Measurements from ENCODE around the gene MLIP. TPM values are rescaled to one million over a fixed set of nuclear protein-coding genes. Genes with fewer than 3 reads are reported as not detected.

The MLIP gene
- total and polyA plus RNA-seq, 4 experiments from 2014 or later = not detected

DNA sequence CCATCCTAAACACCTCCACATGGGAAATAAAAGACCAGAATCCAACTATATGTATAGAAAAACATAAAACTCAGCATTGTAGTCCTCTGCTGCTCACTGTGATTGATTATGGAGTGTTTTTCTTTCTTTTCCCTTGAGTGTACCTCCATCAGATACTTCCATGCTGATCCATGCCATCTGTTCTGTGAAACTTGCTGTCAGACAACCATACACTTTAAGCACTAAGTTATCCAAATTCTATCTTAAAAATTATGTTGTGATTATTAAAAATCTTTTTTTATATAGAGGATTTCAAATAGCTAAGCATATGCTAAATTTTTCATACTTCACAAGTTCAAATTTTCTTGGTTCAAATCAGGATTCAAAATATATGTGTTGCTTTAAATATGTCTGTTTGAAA is 105.1 kb downstream of the MLIP start:
- Mint-ChIP-seq H3K27me3 (no peaks in the 10 kb centered on the region), H3K27ac (peak overlapping the region in 1 of 7 donors; percentile 84)

DNA sequence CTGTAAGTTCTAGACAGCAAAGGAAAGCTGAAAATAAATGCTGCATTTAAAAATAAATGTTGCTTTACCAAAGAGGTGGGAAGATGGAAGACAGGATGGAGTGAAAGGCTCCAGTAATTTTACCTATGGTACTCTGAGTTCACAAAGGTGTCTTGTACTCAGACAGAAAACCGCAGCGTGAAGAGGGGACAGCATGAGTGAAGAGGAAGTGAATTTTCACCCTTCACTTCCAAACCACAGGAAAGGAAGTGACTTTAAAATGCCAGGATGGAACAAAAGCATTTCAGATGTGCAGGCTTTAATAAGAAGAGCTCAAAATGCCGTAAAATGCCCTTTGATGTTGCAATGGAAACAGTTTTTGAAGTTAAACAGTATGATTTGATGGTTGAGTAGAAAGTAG is 105.8 kb downstream of the MLIP start:
- Histone ChIP-seq H3K4me1 (ENCODE audit: insufficient read depth, low read length) (no peaks in the 10 kb centered on the region), H3K4me3 (ENCODE audit: low read length in 2 of 2) (no peak overlapping the region), H3K27ac (ENCODE audit: low read depth, low read length) (no peak overlapping the region), H3K36me3 (ENCODE audit: insufficient read depth, low read length) (no peaks in the 10 kb centered on the region), H3K27me3 (ENCODE audit: insufficient read depth, low read length) (no peaks in the 10 kb centered on the region), H3K9me3 (ENCODE audit: control insufficient read depth in 1 of 2, low read length in 2 of 2) (no peaks in the 10 kb centered on the region)
- ChIA-PET CTCF (ENCODE audit: partially characterized antibody) (no interaction called here), POLR2A (ENCODE audit: partially characterized antibody) (no interaction called here)
- Mint-ChIP-seq H3K9me3 (peaks cover 0 to 6% (median 0%) of the 10 kb centered on the region in 8 donors), H3K27ac (no peak overlapping the region), H3K36me3 (no peaks in the 10 kb centered on the region), H3K4me3 (no peak overlapping the region), H3K4me1 (no peaks in the 10 kb centered on the region), H3K27me3 (no peaks in the 10 kb centered on the region)
- no peak for DNase-seq
- intact Hi-C loops (cut with micrococcal nuclease) = no loop called here

More for the DNA sequence above, 105.1 kb downstream of the MLIP start:
- Histone ChIP-seq H3K4me1 (ENCODE audit: insufficient read depth, low read length) (no peaks in the 10 kb centered on the region), H3K27ac (ENCODE audit: low read depth, low read length) (no peak overlapping the region), H3K9me3 (ENCODE audit: control insufficient read depth in 1 of 2, low read length in 2 of 2) (no peaks in the 10 kb centered on the region), H3K27me3 (ENCODE audit: insufficient read depth, low read length) (no peaks in the 10 kb centered on the region), H3K4me3 (ENCODE audit: low read length in 2 of 2) (no peak overlapping the region), H3K36me3 (ENCODE audit: insufficient read depth, low read length) (no peaks in the 10 kb centered on the region)
- CTCF ChIA-PET (ENCODE audit: partially characterized antibody) = no interaction called here
- POLR2A ChIA-PET (ENCODE audit: partially characterized antibody) = no interaction called here
- Mint-ChIP-seq H3K9me3 (peaks cover 0 to 6% (median 0%) of the 10 kb centered on the region in 8 donors), H3K4me1 (no peaks in the 10 kb centered on the region), H3K36me3 (no peaks in the 10 kb centered on the region), H3K4me3 (no peak overlapping the region)
- DNase-seq = no peak
- intact Hi-C loops (cut with micrococcal nuclease) = no loop called here

DNA sequence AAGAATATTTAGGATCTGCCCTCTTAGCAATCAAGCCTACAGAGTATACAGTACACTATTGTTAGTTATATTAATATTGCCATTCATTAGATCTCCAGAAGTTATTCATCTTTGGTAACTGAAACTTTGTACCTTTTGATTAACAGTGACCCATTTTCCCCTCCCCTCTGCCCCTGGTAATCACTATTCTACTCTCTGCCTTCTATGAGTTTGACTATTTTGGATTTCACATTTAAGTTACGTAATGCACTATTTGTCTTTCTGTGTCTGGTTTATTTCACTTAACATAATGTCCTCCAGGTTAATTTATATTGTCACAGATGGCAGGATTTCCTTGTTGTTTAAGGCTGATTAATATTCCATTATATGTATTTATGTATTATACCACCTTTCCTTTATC is 111.0 kb downstream of the MLIP start:
- no peaks in the 10 kb centered on the region for H3K27me3 ChIP-seq (ENCODE audit: insufficient read depth, low read length)
- peaks cover 0 to 8% (median 3%) of the 10 kb centered on the region in 8 donors for H3K9me3 Mint-ChIP-seq
- no peaks in the 10 kb centered on the region for H3K27me3 Mint-ChIP-seq
- no peaks in the 10 kb centered on the region for H3K4me1 ChIP-seq (ENCODE audit: insufficient read depth, low read length)
- no peak overlapping the region for H3K4me3 Mint-ChIP-seq
- no peaks in the 10 kb centered on the region for H3K9me3 ChIP-seq (ENCODE audit: control insufficient read depth in 1 of 2, low read length in 2 of 2)
- H3K4me1 Mint-ChIP-seq = no peaks in the 10 kb centered on the region
- ChIA-PET POLR2A (ENCODE audit: partially characterized antibody) (no interaction called here), CTCF (ENCODE audit: partially characterized antibody) (no interaction called here)
- intact Hi-C loops (cut with micrococcal nuclease) = no loop called here
- no peak for DNase-seq
- no peaks in the 10 kb centered on the region for H3K36me3 ChIP-seq (ENCODE audit: insufficient read depth, low read length)
- H3K27ac ChIP-seq (ENCODE audit: low read depth, low read length) = no peak overlapping the region
- no peaks in the 10 kb centered on the region for H3K36me3 Mint-ChIP-seq
- no peak overlapping the region for H3K4me3 ChIP-seq (ENCODE audit: low read length in 2 of 2)
- H3K27ac Mint-ChIP-seq = no peak overlapping the region

DNA sequence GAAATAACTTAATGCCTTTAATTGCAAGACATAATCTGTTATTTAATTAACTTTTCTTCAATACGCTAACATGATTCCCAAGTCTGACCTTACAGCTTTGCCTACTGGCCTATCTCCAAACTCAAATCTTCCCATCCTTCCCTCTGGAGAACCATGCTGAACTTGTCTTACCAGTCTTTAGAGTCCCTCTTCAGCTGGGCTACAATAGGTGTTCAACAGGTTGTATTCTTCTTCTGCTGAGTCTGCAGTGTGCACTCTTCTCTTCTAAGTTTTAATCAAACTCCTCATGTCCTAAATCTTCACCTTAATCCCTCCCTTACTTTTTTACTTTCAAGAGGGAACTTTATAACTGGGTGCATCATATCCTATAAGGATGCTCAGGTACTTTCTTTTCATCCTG is 121.5 kb downstream of the MLIP start:
- H3K4me3 Mint-ChIP-seq = no peak overlapping the region
- peaks cover 0 to 10% (median under 1%) of the 10 kb centered on the region in 8 donors for H3K9me3 Mint-ChIP-seq
- H3K27ac Mint-ChIP-seq = no peak overlapping the region
- H3K4me1 ChIP-seq (ENCODE audit: insufficient read depth, low read length) = no peaks in the 10 kb centered on the region
- no peak overlapping the region for H3K27ac ChIP-seq (ENCODE audit: low read depth, low read length)
- no peaks in the 10 kb centered on the region for H3K36me3 ChIP-seq (ENCODE audit: insufficient read depth, low read length)
- DNase-seq = no peak
- ChIA-PET POLR2A (ENCODE audit: partially characterized antibody) (no interaction called here), CTCF (ENCODE audit: partially characterized antibody) (no interaction called here)
- H3K27me3 ChIP-seq (ENCODE audit: insufficient read depth, low read length) = no peaks in the 10 kb centered on the region
- H3K4me3 ChIP-seq (ENCODE audit: low read length in 2 of 2) = no peak overlapping the region
- no peaks in the 10 kb centered on the region for H3K4me1 Mint-ChIP-seq
- no peaks in the 10 kb centered on the region for H3K27me3 Mint-ChIP-seq
- H3K36me3 Mint-ChIP-seq = no peaks in the 10 kb centered on the region
- H3K9me3 ChIP-seq (ENCODE audit: control insufficient read depth in 1 of 2, low read length in 2 of 2) = no peaks in the 10 kb centered on the region
- intact Hi-C loops (cut with micrococcal nuclease) = no loop called here

DNA sequence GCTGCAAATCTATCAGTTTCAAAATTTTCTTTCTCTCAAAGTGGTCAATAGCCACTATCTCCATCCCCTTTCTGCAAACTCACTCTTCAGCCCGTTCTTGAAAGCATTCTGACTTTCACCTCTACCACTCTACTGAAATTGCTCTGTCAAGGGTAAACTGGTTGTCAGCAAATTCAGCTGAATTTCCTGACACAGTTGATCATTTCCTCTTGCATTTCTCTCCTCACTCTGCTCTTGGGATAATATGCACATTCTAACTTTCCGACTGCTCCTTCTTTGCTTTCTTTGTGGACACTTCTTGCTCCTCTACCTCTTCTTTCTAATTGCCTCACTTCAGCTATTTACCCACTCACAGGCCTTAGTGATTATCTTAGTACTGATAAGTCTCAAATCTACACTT is 123.3 kb downstream of the MLIP start:
- Mint-ChIP-seq H3K4me1 (no peaks in the 10 kb centered on the region), H3K36me3 (no peaks in the 10 kb centered on the region), H3K9me3 (peaks cover 0 to 10% (median 0%) of the 10 kb centered on the region in 8 donors), H3K27ac (no peak overlapping the region), H3K27me3 (no peaks in the 10 kb centered on the region), H3K4me3 (no peak overlapping the region)
- Histone ChIP-seq H3K9me3 (ENCODE audit: control insufficient read depth in 1 of 2, low read length in 2 of 2) (no peaks in the 10 kb centered on the region), H3K27me3 (ENCODE audit: insufficient read depth, low read length) (no peaks in the 10 kb centered on the region), H3K4me3 (ENCODE audit: low read length in 2 of 2) (no peak overlapping the region), H3K36me3 (ENCODE audit: insufficient read depth, low read length) (no peaks in the 10 kb centered on the region), H3K4me1 (ENCODE audit: insufficient read depth, low read length) (no peaks in the 10 kb centered on the region), H3K27ac (ENCODE audit: low read depth, low read length) (no peak overlapping the region)
- ChIA-PET CTCF (ENCODE audit: partially characterized antibody) (no interaction called here), POLR2A (ENCODE audit: partially characterized antibody) (no interaction called here)
- intact Hi-C loops (cut with micrococcal nuclease) = no loop called here
- DNase-seq = no peak

DNA sequence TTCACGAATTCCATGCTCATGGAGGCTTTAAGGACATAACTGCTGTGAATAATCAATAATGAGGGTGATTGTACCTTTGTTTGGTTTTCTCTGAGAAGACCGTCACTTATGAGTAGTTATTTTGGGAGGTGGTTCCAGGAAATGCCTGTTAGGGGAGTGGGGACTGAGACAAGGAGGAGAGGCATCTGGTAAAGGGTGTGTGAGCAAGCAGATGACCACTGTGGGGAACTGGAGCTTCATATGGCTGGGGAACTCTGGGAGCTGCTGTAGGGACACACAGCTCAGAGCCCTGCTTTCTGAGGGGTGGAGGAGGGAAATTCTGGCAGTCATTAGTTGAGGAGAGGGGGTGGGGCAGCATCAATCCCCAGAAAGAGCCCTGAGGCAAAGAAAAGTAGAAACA is 125.7 kb downstream of the MLIP start:
- H3K4me3 Mint-ChIP-seq = no peak overlapping the region
- no peak overlapping the region for H3K4me3 ChIP-seq (ENCODE audit: low read length in 2 of 2)
- POLR2A ChIA-PET (ENCODE audit: partially characterized antibody) = no interaction called here
- H3K36me3 Mint-ChIP-seq = no peaks in the 10 kb centered on the region
- no peaks in the 10 kb centered on the region for H3K27me3 Mint-ChIP-seq
- no peaks in the 10 kb centered on the region for H3K4me1 Mint-ChIP-seq
- H3K27ac ChIP-seq (ENCODE audit: low read depth, low read length) = no peak overlapping the region
- DNase-seq = no peak
- H3K27me3 ChIP-seq (ENCODE audit: insufficient read depth, low read length) = no peaks in the 10 kb centered on the region
- intact Hi-C loops (cut with micrococcal nuclease) = no loop called here
- peaks cover 0 to 10% (median 0%) of the 10 kb centered on the region in 8 donors for H3K9me3 Mint-ChIP-seq
- CTCF ChIA-PET (ENCODE audit: partially characterized antibody) = no interaction called here
- H3K36me3 ChIP-seq (ENCODE audit: insufficient read depth, low read length) = no peaks in the 10 kb centered on the region
- H3K4me1 ChIP-seq (ENCODE audit: insufficient read depth, low read length) = no peaks in the 10 kb centered on the region
- no peaks in the 10 kb centered on the region for H3K9me3 ChIP-seq (ENCODE audit: control insufficient read depth in 1 of 2, low read length in 2 of 2)
- H3K27ac Mint-ChIP-seq = peak overlapping the region in 1 of 7 donors; percentile 10

DNA sequence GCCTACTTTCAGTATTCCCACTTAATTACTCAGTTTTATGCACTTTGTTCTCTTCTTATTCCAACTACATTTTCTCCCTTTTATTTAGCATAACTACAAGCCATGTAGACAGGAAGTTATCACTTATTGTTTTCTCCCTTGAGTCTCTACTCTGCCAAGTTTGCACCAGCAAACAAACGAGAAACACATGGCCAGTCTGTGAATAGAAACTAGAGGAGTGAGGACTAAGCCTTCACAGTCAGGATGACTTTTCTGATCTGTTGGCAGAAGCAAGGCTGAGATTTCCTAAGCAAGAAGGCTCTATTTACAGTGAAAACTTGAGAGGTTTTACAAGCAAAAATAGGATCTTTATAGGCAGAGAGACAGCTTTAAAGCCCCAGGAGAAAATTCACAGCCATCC is 127.2 kb downstream of the MLIP start:
- Mint-ChIP-seq H3K4me1 (no peaks in the 10 kb centered on the region), H3K27me3 (no peaks in the 10 kb centered on the region), H3K9me3 (peaks cover 0 to 5% (median 0%) of the 10 kb centered on the region in 8 donors), H3K4me3 (no peak overlapping the region), H3K36me3 (no peaks in the 10 kb centered on the region), H3K27ac (no peak overlapping the region)
- no peaks in the 10 kb centered on the region for H3K9me3 ChIP-seq (ENCODE audit: control insufficient read depth in 1 of 2, low read length in 2 of 2)
- intact Hi-C loops (cut with micrococcal nuclease) = no loop called here
- H3K27me3 ChIP-seq (ENCODE audit: insufficient read depth, low read length) = no peaks in the 10 kb centered on the region
- H3K4me1 ChIP-seq (ENCODE audit: insufficient read depth, low read length) = no peaks in the 10 kb centered on the region
- CTCF ChIA-PET (ENCODE audit: partially characterized antibody) = no interaction called here
- no peak overlapping the region for H3K27ac ChIP-seq (ENCODE audit: low read depth, low read length)
- no peak for DNase-seq
- H3K4me3 ChIP-seq (ENCODE audit: low read length in 2 of 2) = no peak overlapping the region
- no peaks in the 10 kb centered on the region for H3K36me3 ChIP-seq (ENCODE audit: insufficient read depth, low read length)
- POLR2A ChIA-PET (ENCODE audit: partially characterized antibody) = no interaction called here

DNA sequence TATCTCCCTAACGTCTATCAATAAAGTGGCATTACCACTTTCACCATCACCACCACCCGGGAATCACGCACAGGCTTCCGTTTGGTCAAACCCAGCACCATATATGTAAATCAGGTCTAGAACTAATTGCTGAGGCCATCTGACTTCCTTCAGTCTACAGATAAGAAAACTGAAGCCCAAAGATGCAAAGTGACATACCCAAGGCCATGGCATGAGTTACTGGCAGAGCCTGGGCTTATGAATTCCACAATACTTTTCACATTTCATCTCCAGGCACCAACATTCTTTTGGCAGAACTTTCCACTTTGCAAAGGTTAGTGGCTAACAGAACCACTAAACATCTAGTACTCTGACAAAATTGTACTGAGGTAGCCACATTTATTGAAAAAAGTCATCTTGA is 132.5 kb downstream of the MLIP start:
- Histone ChIP-seq H3K36me3 (ENCODE audit: insufficient read depth, low read length) (no peaks in the 10 kb centered on the region), H3K9me3 (ENCODE audit: control insufficient read depth in 1 of 2, low read length in 2 of 2) (no peaks in the 10 kb centered on the region), H3K27me3 (ENCODE audit: insufficient read depth, low read length) (no peaks in the 10 kb centered on the region), H3K4me1 (ENCODE audit: insufficient read depth, low read length) (no peaks in the 10 kb centered on the region), H3K27ac (ENCODE audit: low read depth, low read length) (no peak overlapping the region), H3K4me3 (ENCODE audit: low read length in 2 of 2) (no peak overlapping the region)
- CTCF ChIA-PET (ENCODE audit: partially characterized antibody) = no interaction called here
- Mint-ChIP-seq H3K9me3 (no peaks in the 10 kb centered on the region), H3K4me3 (no peak overlapping the region), H3K27me3 (no peaks in the 10 kb centered on the region), H3K4me1 (no peaks in the 10 kb centered on the region), H3K27ac (no peak overlapping the region), H3K36me3 (no peaks in the 10 kb centered on the region)
- intact Hi-C loops (cut with micrococcal nuclease) = no loop called here
- no peak for DNase-seq
- POLR2A ChIA-PET (ENCODE audit: partially characterized antibody) = no interaction called here

Data from CD4-positive, alpha-beta memory T cell (primary cell).